KOPT-K1 (cell line): ENCODE results near the gene ARPC1A.
"Not testable (repeated sequence)": the region's sequence is repeated elsewhere in the genome, so short reads cannot be mapped to it uniquely, and the experiment has no call there.

ENCODE experiments used
- H3K27ac ChIP-seq: fragments of 200-600 bp; sonication (generic); 2 replicates; pipeline ENCODE4 v1.5.1; 2016; ENCODE audit warnings: antibody characterized with exemption, mild to moderate bottlenecking, low read depth, low read length; ENCODE audit not compliant: poor library complexity, severe bottlenecking
- H3K36me3 ChIP-seq: fragments of 200-600 bp; sonication (generic); 2 replicates; pipeline ENCODE4 v1.5.1; 2017; ENCODE audit warnings: antibody characterized with exemption, mild to moderate bottlenecking, low read length, moderate library complexity; ENCODE audit not compliant: insufficient read depth
- H3K9me3 ChIP-seq: fragments of 200-600 bp; sonication (generic); 2 replicates; pipeline ENCODE4 v1.5.1; 2017; ENCODE audit warnings: antibody characterized with exemption, low read length, mild to moderate bottlenecking; ENCODE audit not compliant: insufficient read depth, poor library complexity, severe bottlenecking

Gene ARPC1A

GRCh38 chr7:99344061-99344647, 18.5 kb downstream of the ARPC1A start:
- Histone ChIP-seq H3K36me3 (peaks cover 100% of the 10 kb centered on the region), H3K27ac (no peak overlapping the region)

GRCh38 chr7:99350641-99351040, 24.9 kb downstream of the ARPC1A start:
- H3K9me3 ChIP-seq, result not testable (repeated sequence)
- peaks cover 94% of the 10 kb centered on the region for H3K36me3 ChIP-seq

More at GRCh38 chr7:99344061-99344647, 18.5 kb downstream of the ARPC1A start:
- H3K9me3 ChIP-seq, result no peaks in the 10 kb centered on the region

GRCh38 chr7:99352247-99352646, 26.5 kb downstream of the ARPC1A start:
- H3K27ac ChIP-seq, result no peak overlapping the region
- peaks cover 91% of the 10 kb centered on the region for H3K36me3 ChIP-seq
- no peaks in the 10 kb centered on the region for H3K9me3 ChIP-seq

More at GRCh38 chr7:99350641-99351040, 24.9 kb downstream of the ARPC1A start:
- H3K27ac ChIP-seq, result not testable (repeated sequence)

GRCh38 chr7:99355098-99355497, 29.4 kb downstream of the ARPC1A start:
- no peaks in the 10 kb centered on the region for H3K9me3 ChIP-seq
- H3K27ac ChIP-seq, result no peak overlapping the region
- peaks cover 91% of the 10 kb centered on the region for H3K36me3 ChIP-seq

GRCh38 chr7:99357701-99358490, 32.2 kb downstream of the ARPC1A start:
- H3K36me3 ChIP-seq, result peaks cover 90% of the 10 kb centered on the region

GRCh38 chr7:99358521-99358920, 32.8 kb downstream of the ARPC1A start:
- H3K9me3 ChIP-seq, H3K27ac ChIP-seq: not testable (repeated sequence)
- H3K36me3 ChIP-seq, result peaks cover 95% of the 10 kb centered on the region

More at GRCh38 chr7:99357701-99358490, 32.2 kb downstream of the ARPC1A start:
- no peak overlapping the region for H3K27ac ChIP-seq
- H3K9me3 ChIP-seq, result no peaks in the 10 kb centered on the region

- Histone ChIP-seq H3K9me3 (no peaks in the 10 kb centered on the region), H3K36me3 (peaks cover 95% of the 10 kb centered on the region), H3K27ac (no peak overlapping the region)
Measured at GRCh38 chr7:99359465-99360154, 33.9 kb downstream of the ARPC1A start.

GRCh38 chr7:99362801-99363200, 37.1 kb downstream of the ARPC1A start:
- Histone ChIP-seq H3K27ac (no peak overlapping the region), H3K36me3 (peaks cover 97% of the 10 kb centered on the region), H3K9me3 (no peaks in the 10 kb centered on the region)

GRCh38 chr7:99363286-99363685, 37.6 kb downstream of the ARPC1A start:
- no peaks in the 10 kb centered on the region for H3K9me3 ChIP-seq
- H3K27ac ChIP-seq, result no peak overlapping the region
- peaks cover 94% of the 10 kb centered on the region for H3K36me3 ChIP-seq

GRCh38 chr7:99365318-99366141, 39.8 kb downstream of the ARPC1A start:
- Histone ChIP-seq H3K27ac (no peak overlapping the region), H3K36me3 (peaks cover 85% of the 10 kb centered on the region), H3K9me3 (no peaks in the 10 kb centered on the region)

- Histone ChIP-seq H3K27ac (no peak overlapping the region), H3K36me3 (peaks cover 74% of the 10 kb centered on the region), H3K9me3 (no peaks in the 10 kb centered on the region)
Measured at GRCh38 chr7:99366646-99367045, 40.9 kb downstream of the ARPC1A start.

- Histone ChIP-seq H3K9me3 (no peaks in the 10 kb centered on the region), H3K36me3 (peaks cover 54% of the 10 kb centered on the region), H3K27ac (no peak overlapping the region)
Measured at GRCh38 chr7:99368750-99369389, 43.2 kb downstream of the ARPC1A start.

- Histone ChIP-seq H3K36me3 (peaks cover 44% of the 10 kb centered on the region), H3K27ac (no peak overlapping the region), H3K9me3 (no peaks in the 10 kb centered on the region)
Measured at GRCh38 chr7:99369767-99370391, 44.2 kb downstream of the ARPC1A start.

GRCh38 chr7:99371376-99371920, 45.8 kb downstream of the ARPC1A start:
- Histone ChIP-seq H3K9me3 (no peaks in the 10 kb centered on the region), H3K27ac (no peak overlapping the region), H3K36me3 (peaks cover 34% of the 10 kb centered on the region)
